ENCODE measurements around the gene UBR4.

- TF ChIP-seq HDAC2 (IDR thresholded peaks at IDR 0.05) (no peak), PHF8 (IDR thresholded peaks at IDR 0.05; ENCODE audit: borderline replicate concordance, low read depth) (no peak), USF2 (IDR thresholded peaks at IDR 0.05) (no peak), POLR2A (IDR thresholded peaks at IDR 0.05; ENCODE audit: low read length) (no peak), RAD21 (conservative IDR thresholded peaks at IDR 0.05 in 1 of 2, IDR thresholded peaks at IDR 0.05 in 1 of 2) (no peak), ZNF302 (CRISPR knock-in tag; IDR thresholded peaks at IDR 0.05) (no peak), RARB (CRISPR knock-in tag; IDR thresholded peaks at IDR 0.05) (no peak), CTCF (IDR thresholded peaks at IDR 0.05) (no peak)
Measured at GRCh38 chr1:19257178-19257914, 47.3 kb upstream of the UBR4 start.
